ENCODE measurements around the gene AMBP.

- no peak for TF ChIP-seq CTCF (conservative IDR thresholded peaks at IDR 0.05; ENCODE audit: low read depth, low read length)
- TF ChIP-seq EZH2phosphoT487 (IDR thresholded peaks at IDR 0.05; ENCODE audit: borderline replicate concordance, low read length) = no peak
These were observed 48.6 kb downstream of the AMBP start for GRCh38 chr9:114029311-114030170.

Data from PC-3 (cell line).